Measurements from ENCODE around the gene TRPC1. TPM values are rescaled to one million over a fixed set of nuclear protein-coding genes. Genes with fewer than 3 reads are reported as not detected.

The TRPC1 gene
- polyA plus RNA-seq, 1 donor from 2014 or later = 37.2 TPM

GRCh38 chr3:142705198-142705597 is 18.6 kb upstream of the TRPC1 start:
- Histone ChIP-seq H3K27ac (ENCODE audit: low read length) (no peak overlapping the region), H2AFZ (ENCODE audit: low read depth, low read length) (no peak overlapping the region), H3K9ac (ENCODE audit: low read length) (no peak overlapping the region), H3K27me3 (ENCODE audit: insufficient read depth, low read depth, low read length) (no peaks in the 10 kb centered on the region), H4K20me1 (ENCODE audit: insufficient read depth) (no peaks in the 10 kb centered on the region), H3K4me3 (ENCODE audit: low read length) (no peak overlapping the region), H3K36me3 (ENCODE audit: insufficient read depth, low read length) (no peaks in the 10 kb centered on the region), H3K9me2 (ENCODE audit: insufficient read depth, low read length) (no peaks in the 10 kb centered on the region), H3K4me2 (ENCODE audit: low read length) (no peak overlapping the region), H3F3A (ENCODE audit: insufficient read depth, low read length, poor library complexity, severe bottlenecking) (no peaks in the 10 kb centered on the region), H3K9me3 (ENCODE audit: low read length) (no peaks in the 10 kb centered on the region), H3K79me2 (replicated peaks; ENCODE audit: insufficient read depth, low read length) (no peaks in the 10 kb centered on the region)
- TF ChIP-seq POLR2AphosphoS5 (IDR thresholded peaks at IDR 0.05) (peak; percentile 15), REST (IDR thresholded peaks at IDR 0.05; ENCODE audit: borderline replicate concordance) (no peak)

GRCh38 chr3:142706321-142707127 is 17.3 kb upstream of the TRPC1 start:
- Histone ChIP-seq H3K9ac (ENCODE audit: low read length) (no peak overlapping the region), H3K9me2 (ENCODE audit: insufficient read depth, low read length) (no peaks in the 10 kb centered on the region), H3F3A (ENCODE audit: insufficient read depth, low read length, poor library complexity, severe bottlenecking) (no peaks in the 10 kb centered on the region), H3K27ac (ENCODE audit: low read length) (no peak overlapping the region), H2AFZ (ENCODE audit: low read depth, low read length) (no peak overlapping the region), H3K36me3 (ENCODE audit: insufficient read depth, low read length) (no peaks in the 10 kb centered on the region), H3K4me2 (ENCODE audit: low read length) (no peak overlapping the region), H3K4me3 (ENCODE audit: low read length) (no peak overlapping the region), H3K27me3 (ENCODE audit: insufficient read depth, low read depth, low read length) (no peaks in the 10 kb centered on the region), H3K9me3 (ENCODE audit: low read length) (no peaks in the 10 kb centered on the region), H3K79me2 (replicated peaks; ENCODE audit: insufficient read depth, low read length) (no peaks in the 10 kb centered on the region), H4K20me1 (ENCODE audit: insufficient read depth) (no peaks in the 10 kb centered on the region)
- TF ChIP-seq MXI1 (conservative IDR thresholded peaks at IDR 0.05; ENCODE audit: poor library complexity, severe bottlenecking) (no peak), REST (IDR thresholded peaks at IDR 0.05; ENCODE audit: borderline replicate concordance) (no peak), SMC3 (conservative IDR thresholded peaks at IDR 0.05; ENCODE audit: poor library complexity) (no peak), RAD21 (conservative IDR thresholded peaks at IDR 0.05) (no peak), EZH2 (IDR thresholded peaks at IDR 0.05; ENCODE audit: borderline replicate concordance, insufficient read depth, low read length, poor library complexity, severe bottlenecking) (no peak), POLR2AphosphoS5 (IDR thresholded peaks at IDR 0.05) (no peak), CTCF (IDR thresholded peaks at IDR 0.05; ENCODE audit: poor library complexity, severe bottlenecking) (no peak), EP300 (conservative IDR thresholded peaks at IDR 0.05; ENCODE audit: poor library complexity, severe bottlenecking) (no peak), TAF1 (IDR thresholded peaks at IDR 0.05; ENCODE audit: low read depth) (no peak)

Measured in neural cell (in vitro differentiated cells).